K562 (cell line): ENCODE data around the gene DPH6. TPM values are rescaled to one million over a fixed set of nuclear protein-coding genes. Genes with fewer than 3 reads are reported as not detected.

Source experiments
- ATAC-seq: fragments of 200-7000 bp; cut with Tn5 transposase; 3 replicates; pipeline ENCODE4 v1.9.1; 2020; ENCODE audit warnings: moderate library complexity
- BruUV-seq: library from RNA; stranded (reverse); fragments of 400-500 nt; replicated peaks from 2 replicates; lab custom pipeline; 2021; lab: Mats Ljungman, UMichigan
- CTCF ChIA-PET: fragments of 300-600 bp; formaldehyde crosslinking; extraction: SDS; loops from one replicate; lab custom pipeline; 2021; ENCODE audit warnings: low intra/inter-chr PET ratio; lab: Yijun Ruan, JAX
- POLR2A ChIA-PET: fragments of 300-600, 350-650 bp; sonication (Branson Sonifier 250); formaldehyde crosslinking; extraction: SDS; loops from one replicate; lab custom pipeline; 2021; ENCODE audit warnings: antibody characterized with exemption, inconsistent platforms; lab: Yijun Ruan, JAX
- DNase-seq, 4 experiments: peaks; one replicate each; pipeline versions ENCODE4 v3.0.0 to v3.0.0-alpha.2; 2011 to 2018; ENCODE audit warnings: low spot score in 3 of 4, mixed read lengths in 3 of 4; ENCODE audit errors: extremely low read depth in 1 of 4
- FAIRE-seq: peaks from 2 replicates; lab custom pipeline; 2011; peaks lifted over from hg19 to GRCh38; lab: Jason Lieb, UNC
- H2AFZ ChIP-seq: 2 replicates; pipeline ENCODE4 v1.6.0; 2011; ENCODE audit warnings: low read depth, low read length, control low read depth, inconsistent platforms
- H3K27ac ChIP-seq: fragments of 200-600 bp; 3 replicates; pipeline ENCODE4 v1.8.0; 2011; ENCODE audit warnings: low read depth, mild to moderate bottlenecking, control low read depth, inconsistent platforms, low read length, moderate library complexity, mixed read lengths; ENCODE audit errors: extremely low read depth
- H3K27me3 ChIP-seq, 2 experiments: fragments of 300-600 bp in 1 of 2; 2 replicates in 1 of 2; 3 replicates in 1 of 2; pipeline versions ENCODE4 v1.6.0 to v1.8.0; 2011; ENCODE audit warnings: inconsistent platforms in 2 of 2, low read length in 2 of 2, mild to moderate bottlenecking in 1 of 2, mixed read lengths in 1 of 2, moderate library complexity in 1 of 2; ENCODE audit not compliant: control insufficient read depth in 2 of 2, insufficient read depth in 2 of 2
- H3K36me3 ChIP-seq: fragments of 300-600 bp; 3 replicates; pipeline ENCODE4 v1.8.0; 2011; ENCODE audit warnings: mild to moderate bottlenecking, low read length, inconsistent platforms; ENCODE audit not compliant: control insufficient read depth, insufficient read depth
- H3K4me1 ChIP-seq, 2 experiments: fragments of 200-600 bp in 1 of 2; replicated peaks in 1 of 2; 2 replicates in 1 of 2; 3 replicates in 1 of 2; pipeline versions ENCODE4 v1.5.1 to v1.8.0; 2011; ENCODE audit warnings: inconsistent platforms in 2 of 2, low read length in 2 of 2, mild to moderate bottlenecking in 1 of 2, mixed read lengths in 1 of 2, moderate library complexity in 1 of 2; ENCODE audit not compliant: control insufficient read depth in 2 of 2, insufficient read depth in 2 of 2
- H3K4me2 ChIP-seq: 2 replicates; pipeline ENCODE4 v1.6.1; 2011; ENCODE audit warnings: low read length, control low read depth, inconsistent platforms, mixed read lengths; ENCODE audit not compliant: insufficient read depth
- H3K4me3 ChIP-seq: fragments of 200-600 bp; sonication (generic), shearing (Covaris generic); 2 replicates; pipeline ENCODE4 v1.5.1; 2016; ENCODE audit warnings: control low read depth, inconsistent platforms
- H3K79me2 ChIP-seq: fragments of 200-600 bp; 3 replicates; pipeline ENCODE4 v1.8.0; 2011; ENCODE audit warnings: low read length, inconsistent platforms; ENCODE audit not compliant: control insufficient read depth, insufficient read depth
- H3K9ac ChIP-seq, 2 experiments: 2 replicates each; pipeline versions ENCODE4 v1.6.0 to v1.6.1; 2011; ENCODE audit warnings: low read depth in 2 of 2, low read length in 2 of 2, control low read depth in 1 of 2, inconsistent platforms in 1 of 2, mild to moderate bottlenecking in 1 of 2, mixed read lengths in 1 of 2; ENCODE audit not compliant: insufficient read depth in 1 of 2
- H3K9me1 ChIP-seq: one replicate; pipeline ENCODE4 v1.6.0; 2011; ENCODE audit warnings: inconsistent platforms, mild to moderate bottlenecking, low read length, moderate library complexity; ENCODE audit not compliant: control insufficient read depth, insufficient read depth
- H3K9me3 ChIP-seq: replicated peaks from 2 replicates; pipeline ENCODE4 v1.5.1; 2011; ENCODE audit warnings: low read depth, low read length, inconsistent platforms; ENCODE audit not compliant: control insufficient read depth, insufficient read depth
- H4K20me1 ChIP-seq: replicated peaks from 2 replicates; pipeline ENCODE4 v1.6.1; 2011; ENCODE audit warnings: low read length, inconsistent platforms, mixed read lengths; ENCODE audit not compliant: control insufficient read depth, insufficient read depth
- DMBX1 ChIP-seq: fragments of 250-450 bp; sonication (Bioruptor Pico); IDR thresholded peaks from 2 replicates; pipeline ENCODE4 v1.8.0; 2022; ENCODE audit warnings: inconsistent platforms, mild to moderate bottlenecking, moderate library complexity, borderline replicate concordance
- KLF6 ChIP-seq: fragments of 250-450 bp; sonication (Bioruptor Pico); IDR thresholded peaks from 2 replicates; pipeline ENCODE4 v1.4.0; 2020; ENCODE audit warnings: mild to moderate bottlenecking, moderate library complexity, borderline replicate concordance
- WGBS: fragments of 100-300 bp; shearing (Covaris generic); methylation state at CpG from one replicate; pipeline ENCODE4 v1.1.6; 2016; ENCODE audit warnings: low coverage, mixed read lengths; ENCODE audit not compliant: insufficient coverage; ENCODE audit errors: missing lambda C conversion rate; 5-methylcytosine and 5-hydroxymethylcytosine counted together
- in situ Hi-C: fragments of 300-500 bp; cut with MboI; formaldehyde crosslinking; loops from 4 replicates; pipeline ENCODE4 v1.15.0; 2018; ENCODE audit warnings: inconsistent platforms, mixed read lengths
- intact Hi-C: fragments of 100-400 bp; cut with micrococcal nuclease; formaldehyde crosslinking; loops from 2 replicates; pipeline ENCODE4 v1.14.2; 2022
- polyA plus RNA-seq, 8 experiments: library from polyadenylated mRNA; depleted of rRNA in 4 of 8; stranded (reverse) in 5 of 8; unstranded in 3 of 8; fragments of >200 nt; fragmentation: Nextera tagmentation in 2 of 8; fragmentation: Illumina TruSeq in 1 of 8; extraction: Ambion mirVana in 2 of 8; extraction: Trizol in 1 of 8; gene quantifications; 2 replicates each; pipeline versions ENCODE4 v1.2.1 to v1.2.3, GENCODE V29; 2011 to 2014; ENCODE audit warnings: inconsistent platforms in 1 of 8, missing spikeins in 1 of 8
- total RNA-seq, 7 experiments: library from RNA; depleted of rRNA in 6 of 7; stranded (reverse); fragments of >200 nt in 6 of 7; fragmentation: Illumina TruSeq in 2 of 7; extraction: Trizol in 2 of 7; gene quantifications; 2 replicates each; pipeline versions ENCODE4 v1.2.1 to v1.2.3, GENCODE V29; 2011 to 2021; ENCODE audit warnings: low replicate concordance in 1 of 7
- TF ChIP-seq, protein P1 (sequence below), 2 experiments: fragments of 450-650 bp; IDR thresholded peaks; 2 replicates each; pipeline ENCODE4 v1.6.1; 2016; ENCODE audit warnings: mild to moderate bottlenecking in 2 of 2, borderline replicate concordance in 1 of 2, low read depth in 1 of 2, moderate library complexity in 1 of 2

DPH6 gene
- total and polyA plus RNA-seq, 9 of the 15 experiments (the other 6 are each of a cell fraction or from before 2014, with no cell fraction given): 10.1 to 69.1 (median 18.8) TPM

DNA sequence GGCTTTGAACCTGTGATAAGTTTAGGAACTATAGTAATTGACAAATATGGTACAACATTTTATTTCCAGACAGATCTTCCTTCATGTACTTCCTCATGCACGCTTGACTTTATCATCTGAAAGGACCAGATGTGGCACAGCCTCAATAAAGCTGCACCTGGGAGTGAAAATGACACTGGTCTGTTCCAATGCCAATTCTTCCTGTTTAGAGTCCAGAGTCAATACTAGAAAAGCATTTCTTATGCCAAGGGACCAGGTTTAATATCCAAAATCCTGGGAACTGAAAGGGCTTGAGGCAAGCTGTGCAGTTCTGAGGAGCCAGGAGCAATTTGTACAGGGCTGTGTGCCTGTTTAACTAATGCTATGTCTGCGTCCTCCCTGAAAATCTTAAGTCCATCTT, 15.3 kb downstream of the DPH6 start:
- FAIRE-seq (no peak), ATAC-seq (no peak), DNase-seq (no peak)
- no peak overlapping the region for H3K27ac ChIP-seq
- H3K9ac ChIP-seq: no peak overlapping the region
- H3K27me3 ChIP-seq: no peaks in the 10 kb centered on the region
- no peak overlapping the region for H3K4me2 ChIP-seq
- H3K9me1 ChIP-seq: no peaks in the 10 kb centered on the region
- H4K20me1 ChIP-seq: no peaks in the 10 kb centered on the region
- WGBS: 57% methylated on average over 2 of the region's 2 CpGs
- no peaks in the 10 kb centered on the region for H3K36me3 ChIP-seq
- no TSS peak for BruUV-seq
- POLR2A ChIA-PET: no interaction called here
- H3K9me3 ChIP-seq: no peaks in the 10 kb centered on the region
- intact Hi-C loops (no loop called here), in situ Hi-C loops (loop anchor here (25.0 kb wide), 1 partner anchor 1582 kb away; the partner anchor contains the start of gene MEIS2)
- H2AFZ ChIP-seq: no peak overlapping the region
- TF ChIP-seq KLF6 (CRISPR knock-in tag): no peak
- TF ChIP-seq DMBX1 (CRISPR knock-in tag): no peak
- TF ChIP-seq, protein P1, sequence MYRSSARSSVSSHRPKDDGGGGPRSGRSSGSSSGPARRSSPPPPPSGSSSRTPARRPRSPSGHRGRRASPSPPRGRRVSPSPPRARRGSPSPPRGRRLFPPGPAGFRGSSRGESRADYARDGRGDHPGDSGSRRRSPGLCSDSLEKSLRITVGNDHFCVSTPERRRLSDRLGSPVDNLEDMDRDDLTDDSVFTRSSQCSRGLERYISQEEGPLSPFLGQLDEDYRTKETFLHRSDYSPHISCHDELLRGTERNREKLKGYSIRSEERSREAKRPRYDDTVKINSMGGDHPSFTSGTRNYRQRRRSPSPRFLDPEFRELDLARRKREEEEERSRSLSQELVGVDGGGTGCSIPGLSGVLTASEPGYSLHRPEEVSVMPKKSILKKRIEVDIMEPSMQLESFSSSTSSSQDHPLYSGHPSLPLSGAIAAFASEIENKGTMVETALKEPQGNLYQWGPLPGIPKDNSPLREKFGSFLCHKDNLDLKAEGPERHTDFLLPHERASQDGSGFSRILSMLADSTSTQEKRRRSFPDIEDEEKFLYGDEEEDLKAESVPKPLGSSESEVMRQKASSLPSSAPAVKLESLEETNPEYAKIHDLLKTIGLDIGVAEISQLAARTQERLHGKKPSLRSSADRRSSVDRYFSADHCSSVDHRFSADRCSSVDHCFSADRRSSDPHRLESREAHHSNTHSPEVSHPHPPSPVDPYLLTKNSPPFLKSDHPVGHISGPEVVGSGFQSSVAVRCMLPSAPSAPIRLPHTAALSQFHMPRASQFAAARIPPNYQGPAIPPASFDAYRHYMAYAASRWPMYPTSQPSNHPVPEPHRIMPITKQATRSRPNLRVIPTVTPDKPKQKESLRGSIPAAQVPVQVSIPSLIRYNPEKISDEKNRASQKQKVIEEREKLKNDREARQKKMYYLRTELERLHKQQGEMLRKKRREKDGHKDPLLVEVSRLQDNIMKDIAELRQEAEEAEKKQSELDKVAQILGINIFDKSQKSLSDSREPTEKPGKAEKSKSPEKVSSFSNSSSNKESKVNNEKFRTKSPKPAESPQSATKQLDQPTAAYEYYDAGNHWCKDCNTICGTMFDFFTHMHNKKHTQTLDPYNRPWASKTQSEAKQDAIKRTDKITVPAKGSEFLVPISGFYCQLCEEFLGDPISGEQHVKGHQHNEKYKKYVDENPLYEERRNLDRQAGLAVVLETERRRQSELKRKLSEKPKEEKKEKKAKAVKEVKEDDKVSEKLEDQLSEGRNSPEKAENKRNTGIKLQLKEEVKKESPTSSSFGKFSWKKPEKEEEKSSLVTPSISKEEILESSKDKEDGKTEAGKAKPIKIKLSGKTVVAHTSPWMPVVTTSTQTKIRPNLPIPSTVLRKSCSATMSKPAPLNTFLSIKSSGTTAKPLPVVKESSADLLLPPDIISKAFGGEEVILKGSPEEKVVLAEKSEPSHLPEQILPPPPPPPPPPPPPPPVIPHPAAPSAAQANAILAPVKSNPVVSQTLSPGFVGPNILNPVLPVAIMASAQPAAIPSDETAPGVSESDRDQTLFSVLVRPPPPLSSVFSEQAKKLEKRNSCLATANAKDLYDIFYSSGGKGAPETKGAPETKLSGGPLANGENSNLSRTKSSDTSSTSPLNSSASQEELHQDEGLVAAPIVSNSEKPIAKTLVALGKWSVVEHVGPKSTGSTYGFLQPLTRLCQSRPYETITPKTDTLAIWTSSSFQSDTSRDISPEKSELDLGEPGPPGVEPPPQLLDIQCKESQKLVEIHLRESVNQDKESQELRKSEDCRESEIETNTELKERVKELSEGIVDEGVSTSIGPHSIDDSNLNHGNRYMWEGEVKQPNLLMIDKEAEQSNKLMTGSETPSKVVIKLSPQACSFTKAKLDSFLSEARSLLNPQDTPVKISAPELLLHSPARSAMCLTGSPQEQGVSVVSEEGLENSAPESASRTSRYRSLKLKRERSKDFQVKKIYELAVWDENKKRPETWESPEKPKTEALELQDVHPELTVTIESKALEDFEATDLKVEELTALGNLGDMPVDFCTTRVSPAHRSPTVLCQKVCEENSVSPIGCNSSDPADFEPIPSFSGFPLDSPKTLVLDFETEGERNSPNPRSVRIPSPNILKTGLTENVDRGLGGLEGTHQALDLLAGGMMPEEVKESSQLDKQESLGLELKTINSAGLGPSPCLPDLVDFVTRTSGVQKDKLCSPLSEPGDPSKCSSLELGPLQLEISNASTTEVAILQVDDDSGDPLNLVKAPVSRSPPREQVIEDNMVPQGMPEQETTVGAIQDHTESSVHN (IDR thresholded peaks at IDR 0.05; ENCODE audit: borderline replicate concordance in 1 of 2, low read depth in 1 of 2): no peak
- CTCF ChIA-PET: no interaction called here
- no peak overlapping the region for H3K4me3 ChIP-seq
- no peaks in the 10 kb centered on the region for H3K4me1 ChIP-seq
- no peaks in the 10 kb centered on the region for H3K79me2 ChIP-seq
